ENCODE data around the gene FGF5. TPM values are rescaled to one million over a fixed set of nuclear protein-coding genes. Genes with fewer than 3 reads are reported as not detected.
A peak's percentile ranks its signal among the peaks of the same experiment; 100 is the strongest.

The FGF5 gene
- total RNA-seq, 4 donors from 2014 or later: 0.03 TPM; not detected in 3

- no peak for DNase-seq (ENCODE audit: low spot score in 2 of 2)
- 81 to 89% methylated on average over 3 of the region's 3 CpGs for WGBS, 2 donors
- intact Hi-C loops (cut with DNase I; ENCODE audit: low total_unique reads): no loop called here
- no peak for TF ChIP-seq POLR2A (IDR thresholded peaks at IDR 0.05)
- TF ChIP-seq, protein P1, sequence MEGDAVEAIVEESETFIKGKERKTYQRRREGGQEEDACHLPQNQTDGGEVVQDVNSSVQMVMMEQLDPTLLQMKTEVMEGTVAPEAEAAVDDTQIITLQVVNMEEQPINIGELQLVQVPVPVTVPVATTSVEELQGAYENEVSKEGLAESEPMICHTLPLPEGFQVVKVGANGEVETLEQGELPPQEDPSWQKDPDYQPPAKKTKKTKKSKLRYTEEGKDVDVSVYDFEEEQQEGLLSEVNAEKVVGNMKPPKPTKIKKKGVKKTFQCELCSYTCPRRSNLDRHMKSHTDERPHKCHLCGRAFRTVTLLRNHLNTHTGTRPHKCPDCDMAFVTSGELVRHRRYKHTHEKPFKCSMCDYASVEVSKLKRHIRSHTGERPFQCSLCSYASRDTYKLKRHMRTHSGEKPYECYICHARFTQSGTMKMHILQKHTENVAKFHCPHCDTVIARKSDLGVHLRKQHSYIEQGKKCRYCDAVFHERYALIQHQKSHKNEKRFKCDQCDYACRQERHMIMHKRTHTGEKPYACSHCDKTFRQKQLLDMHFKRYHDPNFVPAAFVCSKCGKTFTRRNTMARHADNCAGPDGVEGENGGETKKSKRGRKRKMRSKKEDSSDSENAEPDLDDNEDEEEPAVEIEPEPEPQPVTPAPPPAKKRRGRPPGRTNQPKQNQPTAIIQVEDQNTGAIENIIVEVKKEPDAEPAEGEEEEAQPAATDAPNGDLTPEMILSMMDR (IDR thresholded peaks at IDR 0.05): no peak
- no peak overlapping the region for H3K4me3 ChIP-seq (ENCODE audit: low read depth, poor library complexity, severe bottlenecking)
These were observed 4.4 kb upstream of the FGF5 start for GRCh38 chr4:80261989-80262600.

- WGBS, 2 donors: 29 to 33% methylated on average over 36 of the region's 36 CpGs
- H3K4me3 ChIP-seq (ENCODE audit: low read depth, poor library complexity, severe bottlenecking): no peak overlapping the region
- DNase-seq (ENCODE audit: low spot score in 2 of 2): no peak
- intact Hi-C loops (cut with DNase I; ENCODE audit: low total_unique reads): no loop called here
- TF ChIP-seq, protein P1 (IDR thresholded peaks at IDR 0.05): no peak
- TF ChIP-seq POLR2A (IDR thresholded peaks at IDR 0.05): no peak
These were observed 2.7 kb upstream of the FGF5 start for GRCh38 chr4:80263541-80264351.

GRCh38 chr4:80264352-80264647, 2.2 kb upstream of the FGF5 start:
- no peak for DNase-seq (ENCODE audit: low spot score in 2 of 2)
- 19 to 21% methylated on average over 4 of the region's 4 CpGs for WGBS, 2 donors
- intact Hi-C loops (cut with DNase I; ENCODE audit: low total_unique reads): no loop called here
- TF ChIP-seq, protein P1 (IDR thresholded peaks at IDR 0.05): no peak
- no peak for TF ChIP-seq POLR2A (IDR thresholded peaks at IDR 0.05)
- no peak overlapping the region for H3K4me3 ChIP-seq (ENCODE audit: low read depth, poor library complexity, severe bottlenecking)

- intact Hi-C loops (cut with DNase I; ENCODE audit: low total_unique reads): no loop called here
- TF ChIP-seq, protein P1 (IDR thresholded peaks at IDR 0.05): no peak
- TF ChIP-seq POLR2A (IDR thresholded peaks at IDR 0.05): no peak
- DNase-seq (ENCODE audit: low spot score in 2 of 2): no peak
- 29 to 36% methylated on average over 1 of the region's 1 CpG for WGBS, 2 donors
- H3K4me3 ChIP-seq (ENCODE audit: low read depth, poor library complexity, severe bottlenecking): no peak overlapping the region
These were observed 1.6 kb upstream of the FGF5 start for GRCh38 chr4:80264825-80265224.

DNA sequence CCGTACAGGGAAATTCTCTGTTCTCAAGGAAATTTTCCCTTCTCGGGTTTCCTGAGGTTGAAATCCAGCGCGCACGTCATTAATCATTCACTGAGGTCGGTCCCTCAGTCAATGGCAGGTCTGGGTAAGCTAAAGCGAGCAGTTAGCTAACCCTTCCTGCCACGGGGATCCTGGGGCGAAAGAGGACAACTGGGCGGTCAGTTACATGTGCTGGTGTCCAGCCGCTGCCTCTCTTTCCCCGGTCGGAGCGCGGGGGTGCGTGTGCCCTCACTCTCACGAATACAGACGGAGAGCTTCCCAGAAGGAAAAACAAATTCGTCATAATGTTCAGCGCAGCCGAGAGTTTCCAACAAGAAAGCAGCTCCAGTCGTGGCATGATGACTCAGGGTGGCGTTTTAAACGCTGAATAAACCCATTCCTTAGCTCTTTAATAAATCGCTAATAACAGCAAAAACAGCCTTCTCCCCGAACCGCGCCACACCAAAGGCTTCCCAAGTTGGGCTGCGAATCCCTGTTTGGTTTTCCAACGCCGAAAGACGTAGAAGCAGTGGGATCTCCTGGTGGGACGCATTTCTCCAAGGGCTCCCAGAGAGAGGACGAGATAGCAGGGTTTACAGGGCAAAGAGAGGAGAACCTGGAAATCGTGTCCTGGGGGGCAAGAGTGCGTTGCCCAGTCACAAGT, 752 bp upstream of the FGF5 start:
- 1 to 2% methylated on average over 33 to 36 of the region's 36 CpGs for WGBS, 2 donors

More for the DNA sequence above, 752 bp upstream of the FGF5 start:
- no peak for DNase-seq (ENCODE audit: low spot score in 2 of 2)
- intact Hi-C loops (cut with DNase I; ENCODE audit: low total_unique reads): no loop called here
- TF ChIP-seq, protein P1 (IDR thresholded peaks at IDR 0.05): no peak
- no peak for TF ChIP-seq POLR2A (IDR thresholded peaks at IDR 0.05)
- H3K4me3 ChIP-seq (ENCODE audit: low read depth, poor library complexity, severe bottlenecking): peak overlapping the region; percentile 13

All from lower leg skin (tissue), 4 donors.